ENCODE measurements around the gene RPEL1.
"Not testable (repeated sequence)": the region's sequence is repeated elsewhere in the genome, so short reads cannot be mapped to it uniquely, and the experiment has no call there.

DNA sequence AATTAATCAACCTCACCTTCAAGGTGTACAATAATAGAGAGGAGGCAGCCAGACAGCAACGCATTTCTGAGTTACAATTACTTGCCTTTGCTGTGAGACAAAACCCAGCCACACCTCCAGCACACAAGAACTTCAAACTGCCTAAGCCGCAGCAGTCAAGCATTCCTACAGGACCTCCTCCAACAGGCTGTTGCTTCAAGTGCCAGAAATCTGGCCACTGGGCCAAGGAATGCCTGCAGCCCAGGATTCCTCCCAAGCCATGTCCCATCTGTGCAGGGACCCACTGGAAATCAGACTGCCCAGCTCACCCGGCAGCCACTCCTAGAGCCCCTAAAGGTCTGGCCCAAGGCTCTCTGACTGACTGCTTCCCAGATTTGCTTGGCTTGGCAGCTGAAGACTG, 38.0 kb upstream of the RPEL1 start:
- TF ChIP-seq, protein P1, sequence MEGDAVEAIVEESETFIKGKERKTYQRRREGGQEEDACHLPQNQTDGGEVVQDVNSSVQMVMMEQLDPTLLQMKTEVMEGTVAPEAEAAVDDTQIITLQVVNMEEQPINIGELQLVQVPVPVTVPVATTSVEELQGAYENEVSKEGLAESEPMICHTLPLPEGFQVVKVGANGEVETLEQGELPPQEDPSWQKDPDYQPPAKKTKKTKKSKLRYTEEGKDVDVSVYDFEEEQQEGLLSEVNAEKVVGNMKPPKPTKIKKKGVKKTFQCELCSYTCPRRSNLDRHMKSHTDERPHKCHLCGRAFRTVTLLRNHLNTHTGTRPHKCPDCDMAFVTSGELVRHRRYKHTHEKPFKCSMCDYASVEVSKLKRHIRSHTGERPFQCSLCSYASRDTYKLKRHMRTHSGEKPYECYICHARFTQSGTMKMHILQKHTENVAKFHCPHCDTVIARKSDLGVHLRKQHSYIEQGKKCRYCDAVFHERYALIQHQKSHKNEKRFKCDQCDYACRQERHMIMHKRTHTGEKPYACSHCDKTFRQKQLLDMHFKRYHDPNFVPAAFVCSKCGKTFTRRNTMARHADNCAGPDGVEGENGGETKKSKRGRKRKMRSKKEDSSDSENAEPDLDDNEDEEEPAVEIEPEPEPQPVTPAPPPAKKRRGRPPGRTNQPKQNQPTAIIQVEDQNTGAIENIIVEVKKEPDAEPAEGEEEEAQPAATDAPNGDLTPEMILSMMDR (IDR thresholded peaks at IDR 0.05) = not testable (repeated sequence)
- not testable (repeated sequence) for TF ChIP-seq POLR2A (IDR thresholded peaks at IDR 0.05)

Measured in prostate gland (tissue), 2 donors.